ENCODE data around the gene DEFB121. TPM values are rescaled to one million over a fixed set of nuclear protein-coding genes. Genes with fewer than 3 reads are reported as not detected.

DEFB121 gene, protein sequence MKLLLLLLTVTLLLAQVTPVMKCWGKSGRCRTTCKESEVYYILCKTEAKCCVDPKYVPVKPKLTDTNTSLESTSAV
- not detected for total RNA-seq (2021; fragmentation: NEBNext Ultra II Directional; extraction: Animal tissue kit (Norgen Biotek cat#: 25700))
- long read RNA-seq, result 0 reads

DNA sequence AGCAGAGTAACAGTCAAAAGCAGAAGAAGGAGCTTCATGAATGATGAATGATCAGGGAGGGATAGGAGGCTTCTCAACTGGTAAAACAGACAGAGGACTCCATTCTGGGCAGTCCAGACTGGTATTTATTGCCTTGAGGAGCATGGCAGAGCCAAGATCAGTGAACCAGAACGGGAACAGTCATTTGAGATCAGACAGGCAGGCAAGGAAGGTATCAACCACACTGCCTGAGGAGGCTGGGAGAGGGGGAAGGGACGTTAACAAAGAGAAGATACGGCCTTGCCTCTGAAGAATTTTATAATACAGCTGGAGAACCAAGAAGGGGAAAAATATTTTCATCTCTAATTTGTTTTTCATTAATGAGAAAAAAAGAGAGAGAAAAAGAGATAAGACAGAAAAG, at the start of gene DEFB121:
DEFB121 (minus strand) TSS at position 101 of the 400 bp plus-strand sequence; CDS start at position 38, 63 bp downstream.
- Mint-ChIP-seq H3K4me3 (no peak within 1 kb of the TSS), H3K27ac (no peak within 1 kb of the TSS), H3K4me1 (ENCODE audit: low read depth) (no peaks in the 10 kb centered on the region), H3K36me3 (ENCODE audit: low read depth) (no peaks in the 10 kb centered on the region), H3K27me3 (ENCODE audit: insufficient read depth) (peaks cover 4% of the 10 kb centered on the region; the same call in 1 of the 2 replicates), H3K9me3 (no peaks in the 10 kb centered on the region)
- no peak for DNase-seq
- TF ChIP-seq, protein P1, sequence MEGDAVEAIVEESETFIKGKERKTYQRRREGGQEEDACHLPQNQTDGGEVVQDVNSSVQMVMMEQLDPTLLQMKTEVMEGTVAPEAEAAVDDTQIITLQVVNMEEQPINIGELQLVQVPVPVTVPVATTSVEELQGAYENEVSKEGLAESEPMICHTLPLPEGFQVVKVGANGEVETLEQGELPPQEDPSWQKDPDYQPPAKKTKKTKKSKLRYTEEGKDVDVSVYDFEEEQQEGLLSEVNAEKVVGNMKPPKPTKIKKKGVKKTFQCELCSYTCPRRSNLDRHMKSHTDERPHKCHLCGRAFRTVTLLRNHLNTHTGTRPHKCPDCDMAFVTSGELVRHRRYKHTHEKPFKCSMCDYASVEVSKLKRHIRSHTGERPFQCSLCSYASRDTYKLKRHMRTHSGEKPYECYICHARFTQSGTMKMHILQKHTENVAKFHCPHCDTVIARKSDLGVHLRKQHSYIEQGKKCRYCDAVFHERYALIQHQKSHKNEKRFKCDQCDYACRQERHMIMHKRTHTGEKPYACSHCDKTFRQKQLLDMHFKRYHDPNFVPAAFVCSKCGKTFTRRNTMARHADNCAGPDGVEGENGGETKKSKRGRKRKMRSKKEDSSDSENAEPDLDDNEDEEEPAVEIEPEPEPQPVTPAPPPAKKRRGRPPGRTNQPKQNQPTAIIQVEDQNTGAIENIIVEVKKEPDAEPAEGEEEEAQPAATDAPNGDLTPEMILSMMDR (IDR thresholded peaks at IDR 0.05), result no peak

DNA sequence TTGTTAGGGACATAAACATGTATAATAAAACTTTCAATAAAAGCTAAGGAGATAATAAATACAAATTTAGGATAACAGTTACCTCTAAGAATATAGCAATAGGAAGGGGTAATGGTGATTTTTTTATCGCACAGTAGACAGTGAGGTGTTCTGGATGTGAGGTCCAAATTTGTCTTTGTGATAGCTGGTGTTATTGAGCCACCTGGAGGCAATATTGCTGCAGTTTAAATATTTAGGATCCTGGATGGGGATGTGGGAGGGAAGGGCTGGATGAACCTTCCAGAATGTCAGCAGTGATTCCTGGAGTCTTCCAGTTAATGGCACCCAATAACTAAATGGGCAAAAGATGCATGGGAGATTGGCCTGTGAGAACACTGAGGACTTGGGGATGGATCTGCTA, 48.3 kb upstream of the DEFB121 start:
- H3K4me1 Mint-ChIP-seq (ENCODE audit: low read depth), result peaks cover 5% of the 10 kb centered on the region
- no peaks in the 10 kb centered on the region for H3K36me3 Mint-ChIP-seq (ENCODE audit: low read depth)
- TF ChIP-seq, protein P1 (IDR thresholded peaks at IDR 0.05), result no peak
- H3K27ac Mint-ChIP-seq, result no peak overlapping the region
- H3K4me3 Mint-ChIP-seq, result no peak overlapping the region
- H3K9me3 Mint-ChIP-seq, result no peaks in the 10 kb centered on the region
- no peak for DNase-seq
- H3K27me3 Mint-ChIP-seq (ENCODE audit: insufficient read depth), result peaks cover 5% of the 10 kb centered on the region

DNA sequence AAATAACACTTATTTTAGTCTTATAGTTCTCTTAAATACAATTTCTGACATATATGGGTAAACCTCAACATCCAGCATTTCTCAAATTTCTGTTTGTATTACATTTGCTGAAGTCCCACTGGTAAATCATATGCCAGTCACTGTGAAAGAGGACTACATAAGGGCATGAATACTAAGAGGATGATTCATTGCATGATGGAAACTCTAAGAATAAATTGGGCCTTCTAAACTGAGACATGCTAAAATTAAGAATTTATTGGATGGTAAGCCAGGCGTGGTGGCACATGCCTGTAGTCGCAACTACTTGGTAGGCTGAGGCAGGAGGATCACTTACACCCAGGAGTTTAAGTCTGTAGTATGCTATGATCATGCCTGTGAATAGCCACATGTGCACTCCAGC, 46.6 kb upstream of the DEFB121 start:
- peaks cover 8% of the 10 kb centered on the region for H3K27me3 Mint-ChIP-seq (ENCODE audit: insufficient read depth)

DNA sequence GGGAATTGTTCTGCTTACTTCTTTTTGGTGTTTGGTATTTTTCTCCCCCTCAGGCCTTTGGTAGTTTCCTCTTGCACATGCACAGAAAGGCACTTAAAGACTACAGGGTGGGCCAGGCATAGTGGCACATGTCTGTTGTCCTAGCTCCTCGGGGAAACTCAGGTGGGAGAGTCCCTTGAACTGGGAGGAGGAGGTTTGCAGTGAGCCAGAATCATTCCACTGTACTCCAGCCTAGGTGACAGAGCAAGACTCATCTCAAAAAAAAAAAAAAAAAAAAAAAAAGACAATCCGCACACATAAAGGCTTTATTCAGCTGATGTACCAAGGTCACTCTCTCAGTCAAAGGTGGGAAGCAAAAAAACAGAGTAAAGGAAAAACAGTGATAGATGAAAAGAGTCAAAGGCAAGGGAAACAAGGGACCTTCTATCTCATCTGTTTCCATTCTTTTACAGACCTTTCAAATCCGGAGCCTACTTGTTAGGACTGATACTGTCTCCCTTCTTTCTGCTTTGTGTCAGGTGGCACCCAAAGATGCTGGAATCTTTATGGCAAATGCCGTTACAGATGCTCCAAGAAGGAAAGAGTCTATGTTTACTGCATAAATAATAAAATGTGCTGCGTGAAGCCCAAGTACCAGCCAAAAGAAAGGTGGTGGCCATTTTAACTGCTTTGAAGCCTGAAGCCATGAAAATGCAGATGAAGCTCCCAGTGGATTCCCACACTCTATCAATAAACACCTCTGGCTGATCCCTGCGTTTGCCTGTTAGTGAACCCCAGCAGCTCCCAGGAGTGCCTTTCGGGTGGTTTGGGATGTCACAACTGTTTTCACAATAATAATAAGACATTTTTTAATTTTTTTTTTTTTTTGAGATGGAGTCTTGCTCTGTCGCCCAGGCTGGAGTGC, 43.7 kb upstream of the DEFB121 start:
- Mint-ChIP-seq H3K4me1 (ENCODE audit: low read depth) (peaks cover 5% of the 10 kb centered on the region), H3K36me3 (ENCODE audit: low read depth) (no peaks in the 10 kb centered on the region), H3K9me3 (no peaks in the 10 kb centered on the region), H3K27ac (no peak overlapping the region), H3K4me3 (no peak overlapping the region), H3K27me3 (ENCODE audit: insufficient read depth) (peaks cover 8% of the 10 kb centered on the region)
- TF ChIP-seq, protein P1 (IDR thresholded peaks at IDR 0.05), result no peak
- DNase-seq, result no peak

More for the DNA sequence above, 46.6 kb upstream of the DEFB121 start:
- peak; percentile 4 for DNase-seq
- no peaks in the 10 kb centered on the region for H3K9me3 Mint-ChIP-seq
- peaks cover 5% of the 10 kb centered on the region for H3K4me1 Mint-ChIP-seq (ENCODE audit: low read depth)
- H3K27ac Mint-ChIP-seq, result no peak overlapping the region
- TF ChIP-seq, protein P1 (IDR thresholded peaks at IDR 0.05), result no peak
- H3K4me3 Mint-ChIP-seq, result no peak overlapping the region
- H3K36me3 Mint-ChIP-seq (ENCODE audit: low read depth), result no peaks in the 10 kb centered on the region

DNA sequence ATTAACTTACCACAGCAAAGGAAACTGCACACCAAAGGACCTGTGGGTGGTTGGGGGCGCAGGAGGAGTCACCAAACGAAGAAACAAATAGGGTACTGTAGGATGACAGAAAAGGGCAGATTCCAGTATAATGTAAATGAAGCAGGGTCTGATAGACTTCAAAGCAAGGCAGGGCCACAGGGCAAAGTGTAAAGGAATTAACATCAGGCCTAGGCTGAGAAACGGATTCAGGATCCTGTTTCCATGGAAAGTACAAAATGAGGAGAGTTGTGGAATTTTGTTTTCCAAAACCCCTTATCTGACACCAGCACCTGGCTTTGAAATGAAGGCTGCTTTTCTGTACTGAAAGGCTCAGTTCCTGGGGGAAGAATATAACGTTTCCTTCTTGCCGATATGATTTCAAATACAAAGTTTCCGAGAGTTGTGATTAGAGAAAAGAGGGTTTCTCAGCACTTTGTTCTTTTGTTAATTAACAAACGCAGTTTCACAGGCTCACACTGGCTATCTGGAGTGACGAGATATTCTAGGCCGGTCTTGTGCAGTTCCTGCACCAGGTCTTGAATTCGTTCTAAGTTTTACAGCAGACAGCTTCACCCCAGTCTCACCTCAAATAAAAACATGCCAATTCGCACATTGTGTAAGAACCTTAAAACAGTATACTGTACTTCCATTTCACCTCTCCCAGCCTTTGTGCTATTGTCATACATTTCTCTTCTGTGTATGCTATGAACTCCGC, 40.2 kb upstream of the DEFB121 start:
- TF ChIP-seq, protein P1 (IDR thresholded peaks at IDR 0.05), result no peak
- no peak overlapping the region for H3K4me3 Mint-ChIP-seq
- H3K9me3 Mint-ChIP-seq, result no peaks in the 10 kb centered on the region
- no peaks in the 10 kb centered on the region for H3K36me3 Mint-ChIP-seq (ENCODE audit: low read depth)
- no peak overlapping the region for H3K27ac Mint-ChIP-seq
- H3K4me1 Mint-ChIP-seq (ENCODE audit: low read depth), result no peaks in the 10 kb centered on the region
- no peak for DNase-seq
- peaks cover 13% of the 10 kb centered on the region; the same call in 1 of the 2 replicates for H3K27me3 Mint-ChIP-seq (ENCODE audit: insufficient read depth)
